Stomach (tissue), 9 donors: ENCODE results near the gene PTHLH. TPM values are rescaled to one million over a fixed set of nuclear protein-coding genes. Genes with fewer than 3 reads are reported as not detected.

Experiments used
- DNase-seq, 2 donors: peaks; one replicate each; pipeline versions ENCODE4 v3.0.0 to v3.0.0-alpha.2; 2013 to 2019
- H3K27ac ChIP-seq, 5 donors: fragments of 200-600 bp in 4 of 5; sonication (generic) in 4 of 5; one replicate each; pipeline ENCODE4 v1.5.1; 2013 to 2019; ENCODE audit warnings: mild to moderate bottlenecking in 1 of 5, moderate library complexity in 1 of 5
- H3K27me3 ChIP-seq, 3 donors: fragments of 200-600 bp; sonication (generic); one replicate each; pipeline ENCODE4 v1.5.1; 2017 to 2019; ENCODE audit warnings: mixed run types in 1 of 3
- H3K36me3 ChIP-seq, 4 donors: fragments of 200-600 bp; sonication (generic); 1 replicate in 3 of 4; 2 replicates in 1 of 4; pipeline ENCODE4 v1.5.1; 2016 to 2019
- H3K4me1 ChIP-seq, 4 donors: fragments of 200-600 bp; sonication (generic); one replicate each; pipeline ENCODE4 v1.5.1; 2016 to 2019
- H3K4me3 ChIP-seq, 4 donors: fragments of 200-600 bp; sonication (generic) in 3 of 4; one replicate each; pipeline ENCODE4 v1.5.1; 2016 to 2019; ENCODE audit warnings: mild to moderate bottlenecking in 1 of 4
- H3K9me3 ChIP-seq, 4 donors: fragments of 200-600 bp; sonication (generic); one replicate each; pipeline ENCODE4 v1.5.1; 2016 to 2019
- CTCF ChIP-seq, 7 experiments: fragments of 450-650 bp in 4 of 7; fragments of 200-600 bp in 3 of 7; sonication (generic) in 3 of 7; IDR thresholded peaks; one replicate each; pipeline ENCODE4 v1.5.1; 2016 to 2019; ENCODE audit warnings: antibody characterized with exemption in 7 of 7, control low read depth in 2 of 7, mild to moderate bottlenecking in 1 of 7
- EP300 ChIP-seq: sonication (generic); formaldehyde crosslinking; IDR thresholded peaks from one replicate; pipeline ENCODE4 v1.6.1; 2017; ENCODE audit warnings: antibody characterized with exemption
- POLR2A ChIP-seq, 4 donors: fragments of 450-650 bp; IDR thresholded peaks; one replicate each; pipeline ENCODE4 v1.6.1; 2016; ENCODE audit warnings: antibody characterized with exemption in 4 of 4, control low read depth in 2 of 4, mild to moderate bottlenecking in 1 of 4, moderate library complexity in 1 of 4
- POLR2AphosphoS5 ChIP-seq, 3 donors: sonication (generic); formaldehyde crosslinking; IDR thresholded peaks; one replicate each; pipeline ENCODE4 v1.6.1; 2016; ENCODE audit warnings: antibody characterized with exemption in 3 of 3
- WGBS, 5 donors: extraction: QIAGEN DNeasy Blood & Tissue Kit in 3 of 5; methylation state at CpG; one replicate each; pipeline versions ENCODE4 v1.1.5 to v1.1.7; 2013 to 2018; 5-methylcytosine and 5-hydroxymethylcytosine counted together
- intact Hi-C: fragments of 100-400 bp; cut with DNase I; formaldehyde crosslinking; loops from one replicate; pipeline ENCODE4 v1.15.1; 2023; ENCODE audit warnings: low total_unique reads
- polyA plus RNA-seq, 3 donors: library from polyadenylated mRNA; stranded (reverse); fragments of 200-250 nt; gene quantifications; one replicate each; pipeline ENCODE4 v1.2.3, GENCODE V29; 2013
- total RNA-seq, 5 donors: library from RNA; depleted of rRNA; stranded (reverse); fragments of >200 nt; gene quantifications; one replicate each; pipeline versions ENCODE4 v1.1.0 to v1.2.3, GENCODE V29; 2014 to 2016
- donor health status: healthy with polysubstance abuse.
- donor health status: Bipolar disorder and iron deficiency.
- donor health status: healthy.

The PTHLH gene
- total and polyA plus RNA-seq, 8 donors, result 0.58 to 4.8 (median 1.7) TPM; not detected in 2

- WGBS, 5 donors, result 31 to 56% (median 36%) methylated on average over 4 of the region's 4 CpGs
- TF ChIP-seq POLR2A (IDR thresholded peaks at IDR 0.05) (no peak), CTCF (IDR thresholded peaks at IDR 0.05) (no peak), POLR2AphosphoS5 (IDR thresholded peaks at IDR 0.05) (no peak), EP300 (no peak)
- no peak for DNase-seq
- Histone ChIP-seq H3K36me3 (no peaks in the 10 kb centered on the region), H3K4me3 (no peak overlapping the region), H3K27me3 (peaks cover 0 to under 1% (median 0%) of the 10 kb centered on the region in 3 donors), H3K4me1 (no peaks in the 10 kb centered on the region), H3K9me3 (no peaks in the 10 kb centered on the region), H3K27ac (no peak overlapping the region)
- intact Hi-C loops, result no loop called here
Observed at GRCh38 chr12:27982951-27983350, 10.4 kb upstream of the PTHLH start.

GRCh38 chr12:27982385-27982784, 9.9 kb upstream of the PTHLH start:
- TF ChIP-seq POLR2A (IDR thresholded peaks at IDR 0.05), result no peak
- no peak for TF ChIP-seq POLR2AphosphoS5 (IDR thresholded peaks at IDR 0.05)
- TF ChIP-seq EP300, result no peak
- TF ChIP-seq CTCF (IDR thresholded peaks at IDR 0.05), result no peak
- intact Hi-C loops, result no loop called here
- Histone ChIP-seq H3K4me3 (no peak overlapping the region), H3K27me3 (peaks cover 0 to 6% (median 0%) of the 10 kb centered on the region in 3 donors), H3K27ac (no peak overlapping the region), H3K4me1 (no peaks in the 10 kb centered on the region), H3K9me3 (no peaks in the 10 kb centered on the region), H3K36me3 (no peaks in the 10 kb centered on the region)
- WGBS, 5 donors, result 32 to 45% (median 41%) methylated on average over 2 of the region's 2 CpGs
- no peak for DNase-seq

- Histone ChIP-seq H3K36me3 (no peaks in the 10 kb centered on the region), H3K9me3 (no peaks in the 10 kb centered on the region), H3K4me1 (no peaks in the 10 kb centered on the region), H3K27ac (no peak overlapping the region), H3K27me3 (peaks cover 0 to 11% (median 0%) of the 10 kb centered on the region in 3 donors), H3K4me3 (no peak overlapping the region)
- intact Hi-C loops, result no loop called here
- TF ChIP-seq POLR2AphosphoS5 (IDR thresholded peaks at IDR 0.05), result no peak
- no peak for TF ChIP-seq CTCF (IDR thresholded peaks at IDR 0.05)
- TF ChIP-seq POLR2A (IDR thresholded peaks at IDR 0.05), result no peak
- TF ChIP-seq EP300, result no peak
- WGBS, 5 donors, result 57 to 65% (median 60%) methylated on average over 2 of the region's 2 CpGs
- no peak for DNase-seq
Observed at GRCh38 chr12:27981874-27982273, 9.3 kb upstream of the PTHLH start.

GRCh38 chr12:27979145-27979544, 6.6 kb upstream of the PTHLH start:
- TF ChIP-seq CTCF (IDR thresholded peaks at IDR 0.05) (no peak), POLR2AphosphoS5 (IDR thresholded peaks at IDR 0.05) (no peak), EP300 (no peak), POLR2A (IDR thresholded peaks at IDR 0.05) (no peak)
- no peak overlapping the region for H3K4me3 ChIP-seq
- no peaks in the 10 kb centered on the region for H3K9me3 ChIP-seq
- H3K4me1 ChIP-seq, result peaks cover 14 to 21% (median 20%) of the 10 kb centered on the region in 4 donors
- no peak overlapping the region for H3K27ac ChIP-seq
- DNase-seq, result no peak
- H3K27me3 ChIP-seq, result peaks cover 6 to 39% (median 21%) of the 10 kb centered on the region in 3 donors
- intact Hi-C loops, result no loop called here
- no peaks in the 10 kb centered on the region for H3K36me3 ChIP-seq
